ENCODE data around the gene TPSB2. TPM values are rescaled to one million over a fixed set of nuclear protein-coding genes. Genes with fewer than 3 reads are reported as not detected.

The TPSB2 gene
- total and polyA plus RNA-seq, 4 donors, result 0.46 to 154 (median 52.2) TPM

- no peaks in the 10 kb centered on the region for H3K36me3 ChIP-seq (ENCODE audit: control insufficient read depth in 4 of 4, insufficient read depth in 4 of 4, low read length in 4 of 4)
- 25 to 28% methylated on average over 11 of the region's 11 CpGs for WGBS, 2 donors
- H3K4me3 ChIP-seq, result no peak overlapping the region
- peaks cover 6 to 40% (median 17%) of the 10 kb centered on the region in 3 donors for H3K27me3 ChIP-seq (ENCODE audit: control insufficient read depth in 3 of 3, insufficient read depth in 3 of 3, low read length in 2 of 3)
- no peak overlapping the region for H3K27ac ChIP-seq (ENCODE audit: low read depth in 1 of 2, low read length in 1 of 2)
- ATAC-seq (ENCODE audit: insufficient read depth, low FRiP score), result no peak
- no peak for TF ChIP-seq CTCF (IDR thresholded peaks at IDR 0.05; ENCODE audit: control extremely low read depth, extremely low read depth)
- peaks cover 0 to 9% (median 0%) of the 10 kb centered on the region in 4 donors for H3K9me3 ChIP-seq (ENCODE audit: control insufficient read depth in 4 of 4, insufficient read depth in 3 of 4, low read length in 3 of 4)
- H3K9ac ChIP-seq (ENCODE audit: insufficient read depth in 1 of 2, low read length in 2 of 2), result no peak overlapping the region
- DNase-seq, result no peak
- H3K4me1 ChIP-seq (ENCODE audit: control insufficient read depth in 5 of 5, insufficient read depth in 5 of 5, low read length in 5 of 5), result peaks cover 0 to 7% (median 0%) of the 10 kb centered on the region in 5 donors
Measured at GRCh38 chr16:1259760-1260068, 29.7 kb upstream of the TPSB2 start.

- H3K4me1 ChIP-seq (ENCODE audit: control insufficient read depth in 5 of 5, insufficient read depth in 5 of 5, low read length in 5 of 5), result peaks cover 0 to 4% (median 0%) of the 10 kb centered on the region in 5 donors
- no peak overlapping the region for H3K27ac ChIP-seq (ENCODE audit: low read depth in 1 of 2, low read length in 1 of 2)
- TF ChIP-seq CTCF (IDR thresholded peaks at IDR 0.05; ENCODE audit: control extremely low read depth, extremely low read depth), result no peak
- WGBS, 2 donors, result 15 to 20% methylated on average over 42 of the region's 42 CpGs
- no peaks in the 10 kb centered on the region for H3K36me3 ChIP-seq (ENCODE audit: control insufficient read depth in 4 of 4, insufficient read depth in 4 of 4, low read length in 4 of 4)
- ATAC-seq (ENCODE audit: insufficient read depth, low FRiP score) (no peak), DNase-seq (no peak)
- no peak overlapping the region for H3K4me3 ChIP-seq
- H3K9me3 ChIP-seq (ENCODE audit: control insufficient read depth in 4 of 4, insufficient read depth in 3 of 4, low read length in 3 of 4), result peaks cover 0 to 4% (median 0%) of the 10 kb centered on the region in 4 donors
- H3K9ac ChIP-seq (ENCODE audit: insufficient read depth in 1 of 2, low read length in 2 of 2), result no peak overlapping the region
- H3K27me3 ChIP-seq (ENCODE audit: control insufficient read depth in 3 of 3, insufficient read depth in 3 of 3, low read length in 2 of 3), result peaks cover 6 to 40% (median 17%) of the 10 kb centered on the region in 3 donors
Measured at GRCh38 chr16:1258906-1259759, 29.1 kb upstream of the TPSB2 start.

GRCh38 chr16:1258225-1258600 is 28.2 kb upstream of the TPSB2 start:
- ATAC-seq (ENCODE audit: insufficient read depth, low FRiP score), result no peak
- H3K27ac ChIP-seq (ENCODE audit: low read depth in 1 of 2, low read length in 1 of 2), result no peak overlapping the region
- WGBS, 2 donors, result 70 to 75% methylated on average over 12 of the region's 12 CpGs
- no peak overlapping the region for H3K9ac ChIP-seq (ENCODE audit: insufficient read depth in 1 of 2, low read length in 2 of 2)
- no peak for TF ChIP-seq CTCF (IDR thresholded peaks at IDR 0.05; ENCODE audit: control extremely low read depth, extremely low read depth)
- H3K36me3 ChIP-seq (ENCODE audit: control insufficient read depth in 4 of 4, insufficient read depth in 4 of 4, low read length in 4 of 4), result no peaks in the 10 kb centered on the region
- H3K4me1 ChIP-seq (ENCODE audit: control insufficient read depth in 5 of 5, insufficient read depth in 5 of 5, low read length in 5 of 5), result peaks cover 0 to 4% (median 0%) of the 10 kb centered on the region in 5 donors
- H3K9me3 ChIP-seq (ENCODE audit: control insufficient read depth in 4 of 4, insufficient read depth in 3 of 4, low read length in 3 of 4), result peaks cover 0 to 4% (median 0%) of the 10 kb centered on the region in 4 donors
- DNase-seq, result no peak
- no peak overlapping the region for H3K4me3 ChIP-seq
- H3K27me3 ChIP-seq (ENCODE audit: control insufficient read depth in 3 of 3, insufficient read depth in 3 of 3, low read length in 2 of 3), result peaks cover 6 to 40% (median 17%) of the 10 kb centered on the region in 3 donors

All from lung (tissue), 12 donors.